Left renal cortex interstitium (tissue), 4 donors: ENCODE data around the gene CDC42EP4. TPM values are rescaled to one million over a fixed set of nuclear protein-coding genes. Genes with fewer than 3 reads are reported as not detected.

Experiments used
- DNase-seq, 4 donors: peaks; one replicate each; pipeline ENCODE4 v3.0.0-alpha.2; 2013; ENCODE audit warnings: low read depth in 4 of 4, low spot score in 2 of 4, missing footprints in 1 of 4
- polyA plus RNA-seq, 4 donors: library from polyadenylated mRNA; unstranded; fragments of 120-200 nt; gene quantifications; one replicate each; pipeline ENCODE4 v1.2.1, GENCODE V29; 2013; ENCODE audit not compliant: insufficient read length in 4 of 4

CDC42EP4 gene
- polyA plus RNA-seq, 4 donors, result 40.0 to 65.0 (median 51.3) TPM

GRCh38 chr17:73304971-73305812 lies 6.6 kb downstream of the CDC42EP4 start:
- no peak for DNase-seq

GRCh38 chr17:73304438-73304837 lies 7.4 kb downstream of the CDC42EP4 start:
- DNase-seq, result no peak

DNA sequence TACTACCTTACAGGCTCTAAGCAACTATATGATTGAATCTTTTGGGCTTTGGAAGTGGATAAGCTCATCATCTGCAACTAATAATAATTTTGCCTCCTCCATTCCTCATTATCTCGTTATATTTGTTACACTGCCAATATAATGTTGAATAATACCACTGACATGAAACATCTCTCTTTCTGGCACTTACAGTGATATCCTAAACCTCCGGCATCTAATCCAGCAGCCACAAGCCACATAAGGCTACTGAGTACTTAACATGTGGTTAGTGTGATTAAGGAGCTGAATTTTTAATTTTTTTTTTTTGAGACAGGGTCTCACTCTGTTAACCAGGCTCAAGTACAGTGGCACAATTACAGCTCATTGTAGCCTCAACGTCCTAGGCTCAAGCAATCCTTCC lies 9.6 kb downstream of the CDC42EP4 start:
- no peak for DNase-seq

DNA sequence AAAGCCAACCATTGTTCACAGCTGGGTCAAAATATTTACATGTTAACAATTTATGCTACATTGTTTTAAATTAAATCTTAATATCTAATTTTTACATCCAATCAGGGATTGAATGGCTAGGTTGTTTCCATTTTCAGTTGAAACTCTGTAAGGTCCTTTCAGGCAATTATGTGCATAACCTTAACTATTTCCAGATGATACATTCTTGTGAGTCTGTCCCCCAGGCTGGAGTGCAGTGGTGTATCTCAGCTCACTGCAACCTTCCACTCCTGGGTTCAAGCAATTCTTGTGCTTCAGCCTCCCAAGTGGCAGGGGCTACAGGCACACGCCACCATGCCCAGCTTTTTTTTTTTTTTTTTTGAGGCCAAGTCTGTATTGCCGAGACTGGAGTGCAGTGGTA lies 10.4 kb downstream of the CDC42EP4 start:
- no peak for DNase-seq

DNA sequence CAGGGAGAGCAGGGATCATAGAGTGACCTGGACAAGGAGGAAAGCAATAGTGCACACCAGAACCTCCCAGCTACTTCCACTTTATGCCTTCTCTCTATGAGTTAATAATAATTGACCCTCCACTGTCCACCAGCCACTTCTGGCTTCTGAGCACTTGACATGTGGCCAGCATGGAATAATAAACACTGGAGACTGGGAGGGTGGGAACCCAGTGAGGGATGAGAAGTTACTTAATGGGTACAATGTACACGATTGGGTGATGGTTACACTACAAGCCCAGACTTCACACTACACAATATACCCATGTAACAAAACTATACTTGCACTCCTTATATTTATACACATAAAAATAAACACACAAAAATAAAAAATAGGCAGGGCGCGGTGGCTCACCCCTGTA lies 11.4 kb downstream of the CDC42EP4 start:
- DNase-seq, result no peak

DNA sequence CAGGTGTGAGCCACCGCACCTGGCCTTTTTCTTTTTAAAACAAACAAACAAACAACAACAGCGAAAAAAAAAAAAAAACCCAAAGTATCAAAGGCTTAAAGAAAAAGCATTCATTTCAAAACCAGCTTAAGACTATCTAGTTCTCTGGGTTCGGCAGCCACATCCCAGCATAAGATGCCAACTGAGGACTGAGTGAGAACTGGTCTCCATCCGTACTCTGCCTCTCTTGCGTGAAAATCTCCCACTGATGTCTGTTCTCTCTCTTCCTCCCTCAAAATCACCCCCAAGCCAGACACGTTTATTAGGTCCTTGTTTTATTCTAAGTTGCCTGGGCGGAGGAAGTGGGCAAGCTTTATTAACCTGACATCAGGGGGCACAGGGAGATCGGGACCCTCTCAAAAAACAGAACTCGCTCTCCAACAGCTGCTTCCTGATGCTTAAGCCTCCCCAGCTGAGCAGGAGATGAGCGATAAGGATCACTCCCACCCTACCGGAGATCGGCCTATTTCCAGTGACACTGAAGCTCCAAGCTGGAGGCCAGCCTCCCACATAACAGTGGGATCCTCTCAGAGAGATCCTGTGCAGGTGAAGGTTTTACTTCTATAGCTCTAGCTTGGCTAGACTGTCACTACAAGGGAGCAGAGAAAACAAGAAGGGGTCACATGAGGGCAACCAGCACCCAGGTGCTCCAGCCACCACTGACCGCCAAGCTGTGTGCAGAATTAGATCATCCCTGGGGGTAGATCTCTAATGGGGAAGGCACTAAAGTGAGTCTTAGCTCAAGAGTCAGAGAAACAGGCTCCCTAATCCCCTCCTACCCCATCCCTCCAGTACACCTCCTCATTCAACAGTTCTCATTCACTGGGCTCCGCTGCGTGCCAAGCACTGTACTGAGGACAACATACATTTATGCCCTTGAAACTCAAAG lies 13.6 kb downstream of the CDC42EP4 start:
- no peak for DNase-seq

DNA sequence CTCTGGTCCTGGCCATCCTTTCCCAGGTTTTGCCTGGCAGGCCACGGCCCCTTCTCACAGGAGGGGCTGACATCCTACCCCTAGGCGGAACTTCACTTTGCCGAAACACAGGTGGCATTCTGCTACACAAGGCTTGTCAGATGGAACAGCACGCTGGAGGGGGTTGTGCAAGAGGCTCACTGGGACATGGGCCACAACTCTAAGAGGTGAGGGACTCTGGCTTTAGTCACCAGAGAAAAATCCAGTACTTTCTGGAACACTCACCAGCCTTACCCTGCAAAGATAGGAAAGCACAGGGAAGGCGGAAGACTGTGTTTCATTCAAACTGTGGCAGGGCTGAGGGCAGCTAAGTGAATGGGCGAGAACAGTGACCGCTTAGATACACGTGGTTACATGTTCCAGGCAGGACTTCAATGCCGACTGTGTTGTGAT lies 18.3 kb downstream of the CDC42EP4 start:
- no peak for DNase-seq

DNA sequence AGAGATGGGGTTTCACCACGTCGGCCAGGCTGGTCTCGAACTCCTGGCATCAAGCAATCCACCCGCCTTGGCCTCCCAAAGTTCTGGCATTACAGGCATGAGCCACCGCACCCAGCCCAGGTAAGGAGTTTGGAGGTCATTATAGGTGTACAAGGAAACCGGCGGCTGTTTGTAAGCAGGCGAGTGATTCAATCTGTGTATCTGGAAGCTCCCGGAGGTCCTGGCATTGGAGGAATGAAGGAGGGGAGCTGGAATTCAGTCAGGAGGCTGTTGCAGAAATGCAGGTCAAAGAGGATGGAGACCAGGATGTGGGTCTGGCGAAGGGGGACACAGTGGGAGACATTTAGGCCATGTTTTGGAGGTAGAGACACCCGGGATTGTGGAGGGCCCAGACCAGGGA lies 18.8 kb downstream of the CDC42EP4 start:
- no peak for DNase-seq

DNA sequence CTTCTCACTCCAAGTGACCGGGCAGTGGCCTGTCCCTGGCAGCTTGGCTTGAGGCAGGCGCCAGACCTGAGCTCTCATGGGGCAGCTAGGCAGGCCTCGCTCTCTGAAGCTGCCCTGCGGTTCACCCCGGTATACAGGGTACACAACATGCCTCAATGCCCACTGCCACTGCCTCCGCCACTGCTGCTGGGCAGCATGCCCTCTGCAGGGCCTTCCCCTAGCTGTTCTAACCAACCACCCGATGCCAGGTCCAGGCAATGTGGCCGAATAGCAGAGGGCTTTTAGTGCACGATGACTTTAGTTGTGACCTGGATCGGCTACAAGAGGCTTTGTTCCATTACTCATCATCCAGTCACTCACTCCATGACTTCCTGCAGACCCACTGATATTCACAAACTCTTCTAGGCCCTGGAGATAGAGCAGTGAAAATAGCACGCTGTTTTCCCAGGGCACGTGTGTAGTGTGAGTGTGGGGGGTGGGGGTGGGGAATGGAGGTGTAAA lies 19.7 kb downstream of the CDC42EP4 start:
- DNase-seq, result no peak

GRCh38 chr17:73291260-73291801 lies 20.5 kb downstream of the CDC42EP4 start:
- no peak for DNase-seq

DNA sequence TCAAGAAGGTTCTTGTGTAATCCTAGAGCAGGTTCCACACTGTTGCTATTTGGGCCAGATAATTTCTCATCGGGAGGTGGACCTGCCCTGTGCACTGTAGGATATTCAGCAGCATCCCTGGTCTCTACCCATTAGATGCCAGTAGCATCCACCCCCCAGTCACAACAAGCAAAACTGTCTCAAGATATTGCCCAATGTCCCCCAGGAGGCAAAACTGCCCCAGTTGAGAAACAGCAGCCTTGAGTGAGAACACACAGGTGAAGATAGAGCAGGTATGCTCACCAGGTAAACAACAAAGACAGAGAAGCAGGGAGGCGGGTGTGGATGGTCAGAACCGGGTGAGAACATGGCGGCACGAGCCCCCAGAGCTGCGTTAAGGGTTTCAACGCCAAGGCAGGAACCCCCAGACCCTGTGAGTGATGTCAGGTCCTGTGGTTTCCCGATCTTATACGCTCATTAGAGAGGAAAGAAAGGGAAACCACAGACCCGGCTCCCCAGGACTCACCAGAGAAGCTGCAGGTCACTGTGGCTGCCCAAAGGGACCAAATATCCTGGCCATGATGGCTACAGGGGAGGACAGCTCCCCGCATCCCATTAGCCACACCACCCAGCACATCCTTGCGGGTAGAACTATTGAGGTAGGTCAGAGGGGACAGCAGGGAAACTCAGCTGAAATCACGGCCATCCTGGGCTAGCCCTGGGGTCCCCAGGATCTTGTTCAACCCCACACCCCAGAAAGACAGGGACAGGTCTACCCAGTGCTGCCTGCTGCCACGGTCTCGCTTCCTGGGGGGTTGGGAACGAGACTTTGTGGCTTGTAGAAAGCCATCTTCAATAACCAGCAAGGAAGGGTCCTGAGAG lies 21.2 kb downstream of the CDC42EP4 start:
- DNase-seq, result no peak

- no peak for DNase-seq
Observed at GRCh38 chr17:73289549-73290254, 22.1 kb downstream of the CDC42EP4 start.

- no peak for DNase-seq
Observed at GRCh38 chr17:73288534-73289302, 23.1 kb downstream of the CDC42EP4 start.

DNA sequence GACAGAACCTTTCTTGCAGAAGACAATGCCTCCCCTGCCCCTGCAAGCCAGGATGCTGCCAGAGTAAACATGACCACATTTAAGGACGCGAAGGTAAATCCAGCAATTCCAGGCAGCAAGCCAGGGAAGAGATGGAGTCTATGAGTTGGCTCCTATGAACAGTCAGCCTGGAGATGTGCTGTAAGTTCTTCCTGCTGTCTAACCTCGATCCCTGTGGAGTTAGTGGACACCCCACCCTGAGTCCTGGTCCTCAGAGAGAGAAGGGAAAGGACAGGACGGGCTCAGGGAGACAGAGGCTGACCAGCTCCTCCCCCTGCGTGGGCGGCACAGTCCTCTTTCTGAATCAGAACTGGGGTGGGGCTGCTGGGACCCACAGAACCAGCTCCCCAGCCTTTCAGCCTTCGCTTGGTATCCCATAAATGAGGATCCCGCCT lies 24.9 kb downstream of the CDC42EP4 start:
- no peak for DNase-seq

- DNase-seq, result no peak
Observed at GRCh38 chr17:73285916-73286862, 25.6 kb downstream of the CDC42EP4 start.

DNA sequence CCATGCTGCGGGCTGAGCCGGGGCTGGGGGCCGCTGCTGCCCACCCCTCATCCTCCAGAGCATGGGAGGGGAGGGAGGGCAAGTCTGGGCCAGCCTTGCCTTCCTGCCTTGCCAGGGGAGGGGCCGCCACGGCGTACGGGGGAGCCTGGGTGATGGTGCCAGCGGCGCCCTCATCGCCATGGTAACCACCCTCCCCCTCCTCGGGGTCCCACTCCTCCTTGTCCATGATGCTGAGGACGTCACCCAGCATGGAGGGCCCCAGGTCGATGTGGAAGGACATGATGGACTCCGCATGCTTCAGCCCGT lies 26.2 kb downstream of the CDC42EP4 start:
- no peak for DNase-seq

- DNase-seq, result no peak
Observed at GRCh38 chr17:73284906-73285602, 26.7 kb downstream of the CDC42EP4 start.
